H9 (cell line): ENCODE data around the gene MTARC2. TPM values are rescaled to one million over a fixed set of nuclear protein-coding genes. Genes with fewer than 3 reads are reported as not detected.
"Not testable (repeated sequence)": the region's sequence is repeated elsewhere in the genome, so short reads cannot be mapped to it uniquely, and the experiment has no call there.

Source experiments
- DNase-seq: peaks from one replicate; pipeline ENCODE4 v3.0.0-alpha.2; 2017
- H2AFZ ChIP-seq: one replicate; pipeline ENCODE4 v1.6.1; 2013; ENCODE audit warnings: mild to moderate bottlenecking, low read length, control low read depth, moderate library complexity
- H2AK5ac ChIP-seq: 2 replicates; pipeline ENCODE4 v1.6.1; 2013; ENCODE audit warnings: low read length, control low read depth, mixed read lengths; ENCODE audit not compliant: insufficient read length
- H2BK120ac ChIP-seq: one replicate; pipeline ENCODE4 v1.6.1; 2013; ENCODE audit warnings: low read depth, mild to moderate bottlenecking, low read length, control low read depth, inconsistent platforms; ENCODE audit not compliant: poor library complexity, severe bottlenecking
- H2BK12ac ChIP-seq: 2 replicates; pipeline ENCODE4 v1.6.1; 2013; ENCODE audit warnings: low read length, control low read depth, mixed read lengths, low read depth; ENCODE audit not compliant: insufficient read length
- H2BK15ac ChIP-seq: 2 replicates; pipeline ENCODE4 v1.6.1; 2013; ENCODE audit warnings: low read depth, low read length, control low read depth
- H2BK20ac ChIP-seq: one replicate; pipeline ENCODE4 v1.6.1; 2013; ENCODE audit warnings: low read depth, mild to moderate bottlenecking, low read length, control low read depth, inconsistent platforms; ENCODE audit not compliant: poor library complexity, severe bottlenecking
- H2BK5ac ChIP-seq: 2 replicates; pipeline ENCODE4 v1.6.1; 2013; ENCODE audit warnings: low read length, control low read depth, mixed read lengths; ENCODE audit not compliant: insufficient read length
- H3K14ac ChIP-seq: 2 replicates; pipeline ENCODE4 v1.6.1; 2013; ENCODE audit warnings: low read length, control low read depth; ENCODE audit not compliant: insufficient read depth
- H3K18ac ChIP-seq: 2 replicates; pipeline ENCODE4 v1.6.1; 2013; ENCODE audit warnings: low read depth, mild to moderate bottlenecking, mixed read lengths, low read length, control low read depth; ENCODE audit not compliant: insufficient read length
- H3K23ac ChIP-seq: 2 replicates; pipeline ENCODE4 v1.6.1; 2013; ENCODE audit warnings: low read length, control low read depth, mixed read lengths, low read depth; ENCODE audit not compliant: insufficient read length
- H3K23me2 ChIP-seq: 2 replicates; pipeline ENCODE4 v1.6.1; 2013; ENCODE audit warnings: low read depth, mild to moderate bottlenecking, mixed read lengths, low read length, control low read depth; ENCODE audit not compliant: insufficient read length, poor library complexity, severe bottlenecking
- H3K27ac ChIP-seq: 2 replicates; pipeline ENCODE4 v1.5.1; 2013; ENCODE audit warnings: low read length, control low read depth, mixed read lengths, low read depth; ENCODE audit not compliant: insufficient read length
- H3K27me3 ChIP-seq: 2 replicates; pipeline ENCODE4 v1.6.1; 2013; ENCODE audit warnings: low read length, control low read depth, inconsistent platforms; ENCODE audit not compliant: insufficient read depth
- H3K4ac ChIP-seq: 2 replicates; pipeline ENCODE4 v1.6.1; 2013; ENCODE audit warnings: low read depth, mild to moderate bottlenecking, control low read depth, inconsistent platforms, low read length, moderate library complexity
- H3K4me1 ChIP-seq: 2 replicates; pipeline ENCODE4 v1.6.1; 2013; ENCODE audit warnings: low read length, control low read depth, inconsistent platforms; ENCODE audit not compliant: insufficient read depth
- H3K4me2 ChIP-seq: 2 replicates; pipeline ENCODE4 v1.6.1; 2013; ENCODE audit warnings: low read length, control low read depth, mixed read lengths; ENCODE audit not compliant: insufficient read length, insufficient read depth
- H3K56ac ChIP-seq: 2 replicates; pipeline ENCODE4 v1.6.1; 2013; ENCODE audit warnings: low read depth, mild to moderate bottlenecking, mixed read lengths, low read length, control low read depth; ENCODE audit not compliant: insufficient read length
- H3K79me1 ChIP-seq: 2 replicates; pipeline ENCODE4 v1.6.1; 2013; ENCODE audit warnings: low read depth, mild to moderate bottlenecking, moderate library complexity, low read length, control low read depth, inconsistent platforms; ENCODE audit not compliant: insufficient read depth, poor library complexity, severe bottlenecking
- H3K79me2 ChIP-seq: 2 replicates; pipeline ENCODE4 v1.6.1; 2013; ENCODE audit warnings: low read length, control low read depth, inconsistent platforms; ENCODE audit not compliant: insufficient read depth
- H3K9ac ChIP-seq: 2 replicates; pipeline ENCODE4 v1.6.1; 2013; ENCODE audit warnings: low read length, control low read depth, mixed read lengths; ENCODE audit not compliant: insufficient read length; ENCODE audit errors: extremely low read depth
- H3K9me3 ChIP-seq: one replicate; pipeline ENCODE4 v1.6.1; 2013; ENCODE audit warnings: low read depth, low read length, inconsistent platforms; ENCODE audit not compliant: control insufficient read depth
- H3T11ph ChIP-seq: one replicate; pipeline ENCODE4 v1.6.1; 2013; ENCODE audit warnings: mild to moderate bottlenecking, low read length, control low read depth, inconsistent platforms
- H4K20me1 ChIP-seq: one replicate; pipeline ENCODE4 v1.6.1; 2013; ENCODE audit not compliant: control insufficient read depth, insufficient read length, insufficient read depth
- H4K5ac ChIP-seq: 2 replicates; pipeline ENCODE4 v1.6.1; 2013; ENCODE audit warnings: low read depth, mild to moderate bottlenecking, mixed read lengths, low read length, control low read depth; ENCODE audit not compliant: insufficient read length
- H4K8ac ChIP-seq: replicated peaks from 2 replicates; pipeline ENCODE4 v1.6.1; 2013; ENCODE audit warnings: low read length, control low read depth, mixed read lengths, low read depth; ENCODE audit not compliant: insufficient read length
- H4K91ac ChIP-seq: 2 replicates; pipeline ENCODE4 v1.6.1; 2013; ENCODE audit warnings: low read depth, mild to moderate bottlenecking, moderate library complexity, mixed read lengths, low read length, control low read depth; ENCODE audit not compliant: insufficient read length
- H3K27ac Mint-ChIP-seq, 3 experiments: 2 replicates in 2 of 3; 3 replicates in 1 of 3; pipeline ENCODE4 v1.8.0; 2020 to 2021; ENCODE audit warnings: mixed read lengths in 3 of 3, mild to moderate bottlenecking in 1 of 3, moderate library complexity in 1 of 3
- H3K27me3 Mint-ChIP-seq: 2 replicates; pipeline ENCODE4 v1.8.0; 2021; ENCODE audit warnings: low read depth, mild to moderate bottlenecking, moderate library complexity, mixed read lengths
- H3K36me3 Mint-ChIP-seq, 3 experiments: 2 replicates in 2 of 3; 3 replicates in 1 of 3; pipeline ENCODE4 v1.8.0; 2020 to 2021; ENCODE audit warnings: low read depth in 3 of 3, mixed read lengths in 3 of 3; ENCODE audit not compliant: insufficient read depth in 1 of 3
- H3K4me1 Mint-ChIP-seq, 2 experiments: 2 replicates each; pipeline ENCODE4 v1.8.0; 2020; ENCODE audit warnings: mixed read lengths in 2 of 2
- H3K4me3 Mint-ChIP-seq, 2 experiments: 2 replicates in 1 of 2; 3 replicates in 1 of 2; pipeline ENCODE4 v1.8.0; 2020 to 2021; ENCODE audit warnings: mild to moderate bottlenecking in 2 of 2, mixed read lengths in 2 of 2, moderate library complexity in 1 of 2
- H3K9me3 Mint-ChIP-seq, 2 experiments: 2 replicates in 1 of 2; 3 replicates in 1 of 2; pipeline ENCODE4 v1.8.0; 2020; ENCODE audit warnings: mild to moderate bottlenecking in 2 of 2, mixed read lengths in 2 of 2, moderate library complexity in 1 of 2
- WGBS: extraction: QIAGEN DNeasy Blood & Tissue Kit; methylation state at CpG from one replicate; pipeline ENCODE4 v1.1.7; 2013; ENCODE audit warnings: missing lambda C conversion rate, low lambda C conversion rate, mixed read lengths; ENCODE audit not compliant: insufficient read length; ENCODE audit errors: extremely low coverage; 5-methylcytosine and 5-hydroxymethylcytosine counted together
- total RNA-seq: library from RNA; stranded (reverse); gene quantifications from 2 replicates; pipeline ENCODE4 v1.2.1, GENCODE V29; 2021
- TF ChIP-seq, protein P1 (sequence below): fragments of 200-600 bp; sonication (generic); conservative IDR thresholded peaks from 3 replicates; pipeline ENCODE4 v1.8.0; 2021; ENCODE audit warnings: antibody characterized with exemption, mild to moderate bottlenecking

MTARC2 gene
- total RNA-seq, 1 experiment from 2014 or later = 7.7 TPM

DNA sequence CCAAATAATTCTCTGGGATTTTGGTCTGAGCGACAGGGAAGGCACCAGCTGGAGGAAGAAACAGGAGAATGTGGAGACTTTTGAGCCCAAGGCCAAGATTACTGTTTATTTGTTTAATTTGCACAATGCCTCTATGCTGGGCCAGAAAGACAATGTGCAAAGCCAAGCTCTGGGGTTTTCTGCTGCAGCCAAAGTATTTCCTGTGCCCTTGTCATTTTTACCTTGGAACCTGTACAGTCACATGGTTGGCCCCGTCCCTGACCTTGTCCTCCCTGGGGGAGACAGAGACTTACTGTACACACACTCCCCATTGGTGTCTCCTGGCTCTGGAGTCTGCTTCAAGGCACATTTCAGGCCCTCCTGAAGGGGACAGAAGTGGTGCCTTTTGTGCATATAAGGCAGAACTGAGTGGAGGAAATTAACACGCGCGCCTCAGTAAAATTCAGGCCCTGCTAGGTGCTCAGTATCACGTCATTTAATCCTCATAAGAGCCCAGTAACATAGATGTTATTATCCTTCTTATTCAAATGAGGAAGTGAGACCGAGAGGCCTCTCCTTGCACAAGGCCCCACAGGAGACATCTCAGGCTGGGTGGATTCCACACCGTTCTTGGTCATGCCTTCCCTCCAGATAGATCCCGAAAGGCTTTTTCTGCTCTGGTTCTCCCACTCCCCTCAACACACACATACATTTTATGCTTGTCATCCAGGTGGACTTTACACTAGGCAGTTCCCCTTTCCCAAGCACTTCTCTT lies 36.9 kb upstream of the MTARC2 start:
- TF ChIP-seq, protein P1, sequence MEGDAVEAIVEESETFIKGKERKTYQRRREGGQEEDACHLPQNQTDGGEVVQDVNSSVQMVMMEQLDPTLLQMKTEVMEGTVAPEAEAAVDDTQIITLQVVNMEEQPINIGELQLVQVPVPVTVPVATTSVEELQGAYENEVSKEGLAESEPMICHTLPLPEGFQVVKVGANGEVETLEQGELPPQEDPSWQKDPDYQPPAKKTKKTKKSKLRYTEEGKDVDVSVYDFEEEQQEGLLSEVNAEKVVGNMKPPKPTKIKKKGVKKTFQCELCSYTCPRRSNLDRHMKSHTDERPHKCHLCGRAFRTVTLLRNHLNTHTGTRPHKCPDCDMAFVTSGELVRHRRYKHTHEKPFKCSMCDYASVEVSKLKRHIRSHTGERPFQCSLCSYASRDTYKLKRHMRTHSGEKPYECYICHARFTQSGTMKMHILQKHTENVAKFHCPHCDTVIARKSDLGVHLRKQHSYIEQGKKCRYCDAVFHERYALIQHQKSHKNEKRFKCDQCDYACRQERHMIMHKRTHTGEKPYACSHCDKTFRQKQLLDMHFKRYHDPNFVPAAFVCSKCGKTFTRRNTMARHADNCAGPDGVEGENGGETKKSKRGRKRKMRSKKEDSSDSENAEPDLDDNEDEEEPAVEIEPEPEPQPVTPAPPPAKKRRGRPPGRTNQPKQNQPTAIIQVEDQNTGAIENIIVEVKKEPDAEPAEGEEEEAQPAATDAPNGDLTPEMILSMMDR = no peak
- no peaks in the 10 kb centered on the region for H3K4me1 ChIP-seq
- Mint-ChIP-seq H3K4me3 (no peak overlapping the region), H3K27me3 (peaks cover 2% of the 10 kb centered on the region), H3K36me3 (peaks cover 0 to 8% (median 5%) of the 10 kb centered on the region in 3 experiments; a peak in 4 of 7 replicates), H3K9me3 (peaks cover 17 to 19% of the 10 kb centered on the region in 2 experiments), H3K27ac (no peak overlapping the region), H3K4me1 (peaks cover 8 to 9% of the 10 kb centered on the region in 2 experiments)
- H3T11ph ChIP-seq = no peak overlapping the region
- no peak overlapping the region for H4K5ac ChIP-seq
- H3K56ac ChIP-seq = no peak overlapping the region
- H3K4me2 ChIP-seq = no peak overlapping the region
- no peak overlapping the region for H2BK5ac ChIP-seq
- H2AK5ac ChIP-seq = no peak overlapping the region
- H3K79me1 ChIP-seq = no peaks in the 10 kb centered on the region
- no peak overlapping the region for H3K9ac ChIP-seq
- no peak overlapping the region for H3K4ac ChIP-seq
- H2BK15ac ChIP-seq = no peak overlapping the region
- no peak overlapping the region for H3K27ac ChIP-seq
- no peaks in the 10 kb centered on the region for H3K79me2 ChIP-seq
- H3K27me3 ChIP-seq = no peaks in the 10 kb centered on the region
- no peak overlapping the region for H2BK120ac ChIP-seq
- no peaks in the 10 kb centered on the region for H3K9me3 ChIP-seq
- H4K91ac ChIP-seq = no peak overlapping the region
- no peak overlapping the region for H3K23ac ChIP-seq
- no peak overlapping the region for H3K14ac ChIP-seq
- H2BK20ac ChIP-seq = no peak overlapping the region
- no CpG with 5 or more reads among the region's 9 CpGs for WGBS
- no peak overlapping the region for H2BK12ac ChIP-seq
- H3K18ac ChIP-seq = no peak overlapping the region
- no peak overlapping the region for H2AFZ ChIP-seq
- H4K20me1 ChIP-seq = no peaks in the 10 kb centered on the region
- no peak for DNase-seq
- no peak overlapping the region for H4K8ac ChIP-seq
- H3K23me2 ChIP-seq = no peaks in the 10 kb centered on the region

DNA sequence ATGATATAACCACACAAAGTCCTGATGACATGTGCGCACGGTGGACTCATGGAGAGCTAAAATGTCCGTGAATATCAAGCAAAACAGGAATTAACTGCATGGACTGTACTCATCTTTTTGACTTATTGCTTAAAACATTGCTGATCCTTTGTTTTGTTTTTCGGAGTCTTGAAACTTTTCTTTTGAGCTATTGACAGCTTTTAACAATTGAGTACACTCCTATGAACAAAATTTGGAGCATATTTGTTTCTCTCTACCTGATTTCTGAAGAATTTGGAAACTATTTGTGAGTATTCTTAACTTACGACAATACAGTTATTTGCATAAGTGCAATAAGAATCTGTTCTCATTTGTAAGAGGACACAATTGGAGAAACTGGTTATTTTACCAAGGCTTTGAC lies 32.1 kb upstream of the MTARC2 start:
- not testable (repeated sequence) for H4K20me1 ChIP-seq, H2BK20ac ChIP-seq, H3K27ac ChIP-seq, H4K8ac ChIP-seq, H3K9ac ChIP-seq, DNase-seq, H2AK5ac ChIP-seq, H3K4me2 ChIP-seq, H3K79me2 ChIP-seq, H3K4ac ChIP-seq, H4K91ac ChIP-seq, H3K27ac Mint-ChIP-seq, H3K23me2 ChIP-seq, H2BK120ac ChIP-seq, H3K27me3 Mint-ChIP-seq, H3K14ac ChIP-seq, H3K4me3 Mint-ChIP-seq, H2AFZ ChIP-seq, H3K79me1 ChIP-seq, H3K9me3 ChIP-seq, H3K4me1 ChIP-seq, H3K23ac ChIP-seq, H3K4me1 Mint-ChIP-seq, H2BK15ac ChIP-seq, H3T11ph ChIP-seq, H3K18ac ChIP-seq, H2BK5ac ChIP-seq, H4K5ac ChIP-seq, H3K56ac ChIP-seq, H2BK12ac ChIP-seq, H3K27me3 ChIP-seq
- WGBS = no CpG with 5 or more reads among the region's 5 CpGs
- Mint-ChIP-seq H3K36me3 (peaks cover 0 to 14% (median 8%) of the 10 kb centered on the region in 3 experiments; a peak in 5 of 7 replicates), H3K9me3 (peaks cover 25 to 28% of the 10 kb centered on the region in 2 experiments)
